Astrocyte (in vitro differentiated cells and primary cell): ENCODE measurements around the gene GPM6B.

ENCODE experiments used
- EZH2 ChIP-seq: IDR thresholded peaks from 2 replicates; pipeline ENCODE4 v1.6.1; 2012; ENCODE audit warnings: mild to moderate bottlenecking, low read length, inconsistent platforms; ENCODE audit not compliant: insufficient read depth
- TF ChIP-seq, protein P1 (sequence below): IDR thresholded peaks from 2 replicates; pipeline ENCODE4 v1.5.1; 2011; ENCODE audit warnings: low read depth, mild to moderate bottlenecking, inconsistent platforms, low read length, moderate library complexity; ENCODE audit not compliant: insufficient read depth

DNA sequence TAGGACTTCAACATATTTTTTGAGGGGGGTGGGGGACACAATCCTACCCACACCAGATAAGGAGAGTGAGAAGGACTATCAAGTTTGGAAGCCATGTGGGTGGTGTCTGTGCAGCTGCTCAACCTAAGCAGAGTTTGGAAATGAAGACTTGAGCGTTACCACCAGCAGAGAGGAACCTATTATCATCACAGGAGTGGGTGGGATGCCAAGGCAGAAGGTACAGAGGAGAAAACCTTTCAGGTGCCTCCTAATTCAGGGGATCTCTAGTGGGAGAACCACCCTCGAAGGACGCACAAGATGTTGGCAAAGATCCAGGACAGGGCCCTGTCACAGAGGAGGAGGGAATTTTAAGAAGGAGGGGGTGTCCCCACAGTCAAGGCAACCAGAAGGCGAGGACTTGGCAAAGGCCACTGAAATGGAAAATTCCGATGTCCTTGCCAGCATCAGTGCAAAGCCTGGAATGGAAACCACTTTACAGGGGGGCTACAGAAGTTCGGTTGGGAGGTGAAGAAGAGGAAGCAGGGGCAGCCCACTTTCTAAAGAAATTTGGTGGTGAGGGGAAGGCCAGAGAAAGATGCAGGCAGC is 8.4 kb upstream of the GPM6B start:
- no peak for TF ChIP-seq EZH2
- TF ChIP-seq, protein P1, sequence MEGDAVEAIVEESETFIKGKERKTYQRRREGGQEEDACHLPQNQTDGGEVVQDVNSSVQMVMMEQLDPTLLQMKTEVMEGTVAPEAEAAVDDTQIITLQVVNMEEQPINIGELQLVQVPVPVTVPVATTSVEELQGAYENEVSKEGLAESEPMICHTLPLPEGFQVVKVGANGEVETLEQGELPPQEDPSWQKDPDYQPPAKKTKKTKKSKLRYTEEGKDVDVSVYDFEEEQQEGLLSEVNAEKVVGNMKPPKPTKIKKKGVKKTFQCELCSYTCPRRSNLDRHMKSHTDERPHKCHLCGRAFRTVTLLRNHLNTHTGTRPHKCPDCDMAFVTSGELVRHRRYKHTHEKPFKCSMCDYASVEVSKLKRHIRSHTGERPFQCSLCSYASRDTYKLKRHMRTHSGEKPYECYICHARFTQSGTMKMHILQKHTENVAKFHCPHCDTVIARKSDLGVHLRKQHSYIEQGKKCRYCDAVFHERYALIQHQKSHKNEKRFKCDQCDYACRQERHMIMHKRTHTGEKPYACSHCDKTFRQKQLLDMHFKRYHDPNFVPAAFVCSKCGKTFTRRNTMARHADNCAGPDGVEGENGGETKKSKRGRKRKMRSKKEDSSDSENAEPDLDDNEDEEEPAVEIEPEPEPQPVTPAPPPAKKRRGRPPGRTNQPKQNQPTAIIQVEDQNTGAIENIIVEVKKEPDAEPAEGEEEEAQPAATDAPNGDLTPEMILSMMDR: no peak
